Stimulated activated CD4-positive, alpha-beta T cell treated with anti-CD3 and anti-CD28 coated beads, Interleukin-15, amount 100 ng/mL, for 1 hour (primary cell): ENCODE measurements around the gene NID2.

Source experiments
- DNase-seq, 2 donors: peaks; one replicate each; pipeline ENCODE4 v3.0.0-alpha.2; 2020; ENCODE audit warnings: low read depth in 1 of 2, low spot score in 1 of 2

The NID2 gene

DNA sequence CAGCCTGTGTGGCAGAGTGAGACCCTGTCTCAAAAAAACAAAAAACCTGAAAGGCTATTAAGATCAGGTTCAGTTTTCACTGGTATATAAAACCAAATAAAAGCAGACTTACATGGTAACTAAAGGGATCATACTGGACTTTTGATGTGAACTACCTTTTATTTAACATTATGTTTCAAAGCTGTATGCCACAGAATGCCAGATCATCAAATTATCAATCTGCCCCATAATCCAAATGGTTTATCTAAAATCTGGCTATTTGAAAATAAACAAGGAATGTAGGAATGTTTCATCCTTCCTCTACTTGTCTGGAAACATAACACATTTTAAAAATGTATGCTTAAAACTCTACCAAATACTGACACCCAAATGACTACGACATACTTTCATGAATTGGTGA lies 14.2 kb downstream of the NID2 start:
- DNase-seq, result no peak

DNA sequence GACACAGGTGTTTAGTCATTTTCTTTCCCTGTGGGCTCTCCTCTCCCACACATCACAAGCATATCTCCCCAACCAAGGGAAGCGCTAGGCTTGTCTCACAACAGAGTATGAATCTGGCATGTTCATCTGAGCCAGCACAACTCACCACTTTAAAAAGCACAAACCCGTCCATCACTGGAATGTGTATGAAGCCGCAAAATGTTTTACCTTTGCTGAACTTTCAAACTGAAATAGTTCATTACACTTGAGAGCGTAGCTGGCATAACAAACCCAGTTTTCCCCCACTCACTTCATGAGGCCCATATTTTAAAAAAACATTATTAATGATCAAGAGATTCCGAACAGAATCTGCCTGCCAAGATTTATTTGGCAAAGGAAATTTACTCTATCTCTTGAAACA lies 15.8 kb downstream of the NID2 start:
- DNase-seq, result no peak

DNA sequence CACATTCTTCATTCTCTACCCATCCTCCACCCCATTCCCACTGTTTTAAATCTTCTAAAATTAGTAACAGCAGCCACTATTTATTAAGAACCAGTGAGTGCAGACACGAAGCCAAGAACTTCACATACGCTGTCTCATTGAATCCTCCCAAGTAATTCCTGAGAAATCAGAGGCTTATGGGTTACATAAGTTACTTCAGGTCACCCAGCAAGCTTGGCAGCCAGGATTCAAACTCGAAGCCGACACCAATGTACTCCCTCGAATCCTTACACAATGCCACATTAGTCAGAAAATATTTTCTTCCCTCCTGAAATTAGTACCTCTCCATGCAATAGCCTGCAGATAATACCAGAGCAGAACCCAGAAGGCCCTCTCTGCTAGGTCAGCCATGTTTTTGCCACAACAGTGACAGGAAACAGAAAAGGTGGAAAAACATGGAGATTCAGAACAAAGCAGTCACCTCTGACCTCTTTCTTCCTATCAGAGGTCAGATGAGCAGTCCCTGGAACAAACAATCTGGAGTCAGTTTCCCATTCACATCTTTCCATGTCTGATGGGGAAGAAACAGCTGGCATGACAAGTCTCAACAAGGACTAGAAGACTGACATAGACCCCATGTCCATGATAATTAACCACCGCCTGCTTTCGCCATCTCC lies 16.4 kb downstream of the NID2 start:
- no peak for DNase-seq

DNA sequence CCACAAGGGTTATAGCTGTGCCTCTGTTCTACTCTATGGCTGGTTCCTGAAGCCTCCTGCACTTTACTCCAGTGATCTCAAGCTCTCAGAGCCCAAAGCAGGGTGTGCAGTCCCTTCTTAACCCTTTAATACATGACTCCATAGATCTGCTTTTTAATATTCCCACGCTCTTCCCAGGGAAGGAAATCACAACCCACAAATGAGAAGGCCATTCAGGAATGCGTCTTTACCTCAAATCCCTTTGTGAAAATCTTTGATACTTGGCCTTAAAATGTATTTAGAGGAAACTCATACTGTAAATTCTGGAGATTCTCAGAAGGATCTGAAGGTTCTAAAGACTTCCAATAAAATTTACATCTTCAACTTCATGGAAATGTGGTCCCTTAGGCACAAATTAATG lies 17.0 kb downstream of the NID2 start:
- no peak for DNase-seq

DNA sequence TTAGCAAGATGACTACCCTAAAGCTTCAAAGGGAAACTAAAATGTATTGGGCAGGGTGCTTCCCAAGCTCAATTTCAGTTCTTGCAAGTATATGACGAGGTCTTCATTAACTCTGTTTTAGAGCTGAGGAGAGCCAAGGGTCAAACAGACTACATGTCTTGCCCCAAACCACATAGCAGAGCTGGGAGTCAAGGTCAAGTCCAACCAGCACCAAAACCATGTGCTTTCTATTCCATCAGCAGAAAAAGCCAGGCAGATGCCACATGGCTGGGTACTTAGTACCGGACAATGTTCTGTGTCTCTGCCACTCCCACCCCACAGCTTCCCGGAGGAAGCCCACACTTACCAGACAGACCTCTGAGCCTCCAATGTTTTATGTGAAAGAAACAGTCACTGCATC lies 17.6 kb downstream of the NID2 start:
- no peak for DNase-seq

DNA sequence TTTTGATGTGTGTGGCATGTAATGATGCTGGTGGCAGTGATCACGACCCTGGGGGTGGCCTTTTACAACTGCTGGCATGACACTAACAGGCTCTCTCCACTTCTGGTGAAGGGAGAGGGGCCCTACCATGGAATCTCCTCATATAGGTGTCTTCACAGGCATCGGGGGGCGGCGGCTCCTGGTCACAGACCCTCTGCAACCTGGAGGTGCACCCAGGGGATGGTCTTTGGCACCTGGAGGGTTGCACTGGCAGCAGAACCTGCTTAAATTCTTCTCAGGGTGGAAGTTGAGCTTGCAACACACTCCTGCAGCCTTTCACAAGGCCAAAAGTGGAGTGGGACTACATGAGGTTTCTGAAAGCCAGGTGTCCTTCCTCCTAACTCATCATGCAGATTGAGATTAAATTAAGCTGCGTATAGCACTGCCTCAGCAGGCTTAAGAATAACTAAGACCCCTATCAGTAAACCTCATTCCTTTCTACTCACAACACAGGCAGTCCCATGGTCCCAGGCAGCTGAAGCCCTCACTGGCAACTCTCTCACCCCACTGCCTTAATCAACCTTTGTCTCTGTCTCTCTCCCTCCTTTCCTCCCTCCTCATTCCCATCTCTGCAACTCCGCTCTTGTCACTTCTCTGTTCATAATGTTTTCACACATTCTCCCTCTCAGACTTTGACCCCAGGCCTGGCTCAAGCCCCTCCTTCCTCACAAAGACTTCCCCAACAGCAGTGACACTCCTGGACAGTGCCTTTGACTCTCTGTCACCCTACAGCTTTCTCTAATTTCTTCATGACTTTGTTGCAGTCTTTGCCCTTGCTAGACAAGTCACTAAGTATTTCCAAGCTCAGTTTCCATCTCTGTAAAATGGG lies 18.9 kb downstream of the NID2 start:
- no peak for DNase-seq

DNA sequence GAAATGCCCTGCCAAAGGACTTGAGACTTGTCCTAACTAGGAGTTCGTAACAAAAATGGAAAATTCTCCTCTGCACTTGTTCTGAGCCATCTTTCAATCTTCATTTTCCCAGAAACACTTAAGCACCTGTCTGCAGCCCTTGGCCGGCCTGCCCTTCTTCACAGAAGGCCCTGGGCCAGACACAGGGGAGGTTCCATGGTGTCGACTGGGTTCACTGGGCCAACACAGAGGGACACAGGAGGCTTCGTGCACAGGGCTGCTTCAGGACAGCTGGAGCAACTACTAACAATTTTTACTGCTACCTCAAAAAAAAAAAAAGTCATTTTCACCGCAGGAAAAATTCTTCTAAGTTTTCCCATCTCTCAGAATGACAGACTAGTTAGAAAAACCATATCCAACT lies 19.6 kb downstream of the NID2 start:
- DNase-seq, result no peak

DNA sequence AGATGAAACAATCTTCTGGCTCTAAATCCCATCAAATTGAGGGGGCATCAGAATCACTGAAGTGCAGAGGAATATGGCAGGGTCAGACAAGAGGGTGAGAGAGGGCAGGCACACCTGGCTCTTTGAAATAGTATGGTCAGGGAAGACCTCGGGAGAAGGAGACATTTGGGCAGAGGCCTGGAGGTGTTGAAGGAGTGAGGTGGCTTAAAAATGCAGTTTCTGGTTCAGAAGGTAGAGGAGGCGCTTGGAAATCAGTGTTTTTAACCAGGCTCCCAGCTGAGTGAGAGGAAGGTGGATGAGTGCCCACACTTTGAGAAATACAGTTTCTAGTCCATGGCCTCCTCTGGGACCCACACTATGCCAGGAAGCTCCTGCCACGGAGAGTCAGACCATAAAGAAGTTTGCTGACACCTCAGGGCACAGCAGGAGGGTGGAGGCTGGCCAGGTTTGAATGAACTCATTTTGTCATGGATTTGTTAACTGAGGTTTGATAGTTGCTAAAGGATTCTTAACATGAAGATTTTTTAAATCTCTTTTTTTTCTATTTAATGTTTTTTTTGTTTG lies 20.1 kb downstream of the NID2 start:
- no peak for DNase-seq

DNA sequence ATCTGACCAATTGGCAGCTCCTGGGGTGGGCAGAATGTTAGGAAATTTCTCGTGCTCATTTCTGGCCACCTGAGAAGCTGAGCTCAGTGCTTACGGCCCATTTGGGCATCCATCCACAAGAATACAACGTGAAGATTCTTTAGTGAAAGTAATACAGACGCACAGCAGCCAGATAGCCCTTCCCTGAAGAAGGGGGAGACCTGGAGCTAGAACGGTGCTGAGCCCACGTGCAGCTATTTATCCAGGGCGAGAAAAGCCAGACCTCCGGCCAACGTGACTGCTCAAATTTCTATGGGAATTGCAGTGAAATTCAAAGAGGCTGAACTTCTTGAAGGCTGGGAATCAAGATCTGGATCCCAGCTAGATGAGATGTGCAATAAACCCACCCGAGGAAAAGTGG lies 20.7 kb downstream of the NID2 start:
- no peak for DNase-seq

DNA sequence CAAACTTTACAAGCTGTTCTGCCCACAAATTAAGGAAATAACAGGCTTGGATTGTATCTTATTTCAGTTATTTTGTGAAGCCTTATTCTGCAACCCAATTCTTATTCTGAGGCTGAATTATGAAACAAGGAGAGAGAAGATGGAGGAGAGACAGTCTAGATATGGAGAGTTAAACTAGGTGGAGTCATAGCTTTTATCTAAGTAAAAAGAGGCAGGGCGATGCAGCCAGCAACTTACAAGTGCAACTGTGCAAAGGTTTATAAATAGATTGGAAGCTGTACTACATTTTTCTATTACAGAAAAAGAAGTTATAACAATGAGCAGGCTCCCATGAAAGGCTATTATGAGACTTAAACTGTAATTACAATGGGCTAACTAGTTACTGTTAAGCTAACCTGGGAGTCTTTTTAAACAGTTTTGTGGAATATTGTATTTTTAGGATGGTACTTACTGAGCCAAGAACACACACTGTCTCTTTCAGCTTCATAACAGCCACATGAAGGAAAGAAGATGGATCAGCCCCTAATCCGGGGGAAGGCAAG lies 22.4 kb downstream of the NID2 start:
- DNase-seq, result no peak

DNA sequence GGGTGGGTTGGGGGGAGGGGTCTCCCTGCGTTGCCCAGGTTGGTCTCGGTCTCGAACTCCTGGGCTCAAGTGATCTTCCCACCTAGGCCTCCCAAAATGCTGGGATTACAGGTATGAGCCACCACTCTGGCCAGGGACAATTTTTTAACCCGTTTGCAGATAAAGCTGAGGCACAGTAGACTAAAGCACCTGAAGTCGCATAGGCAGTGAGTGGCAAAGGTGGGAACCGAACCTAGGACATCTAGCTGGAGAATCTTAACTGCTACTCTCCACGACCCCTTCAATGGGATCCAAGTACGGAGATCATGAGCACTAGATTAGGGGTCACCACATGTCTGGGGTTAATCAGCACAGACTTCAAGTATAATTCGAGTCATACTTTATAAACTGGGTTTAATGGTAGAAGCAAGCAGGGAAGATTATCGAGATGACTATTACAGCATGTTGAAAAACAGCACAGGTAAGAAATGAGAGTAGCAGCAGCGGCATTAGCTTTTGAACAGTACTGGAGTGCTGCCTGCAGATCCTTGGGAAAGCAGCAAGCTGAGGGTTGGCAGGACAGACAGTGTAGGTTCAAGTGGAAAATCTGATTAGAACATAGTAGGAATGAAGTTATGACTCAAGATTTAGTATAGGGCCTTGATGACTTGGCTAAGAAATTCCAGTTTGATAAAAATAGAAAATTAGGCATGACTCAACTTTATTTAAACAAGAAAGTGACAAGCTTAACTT lies 23.9 kb downstream of the NID2 start:
- DNase-seq, result no peak

DNA sequence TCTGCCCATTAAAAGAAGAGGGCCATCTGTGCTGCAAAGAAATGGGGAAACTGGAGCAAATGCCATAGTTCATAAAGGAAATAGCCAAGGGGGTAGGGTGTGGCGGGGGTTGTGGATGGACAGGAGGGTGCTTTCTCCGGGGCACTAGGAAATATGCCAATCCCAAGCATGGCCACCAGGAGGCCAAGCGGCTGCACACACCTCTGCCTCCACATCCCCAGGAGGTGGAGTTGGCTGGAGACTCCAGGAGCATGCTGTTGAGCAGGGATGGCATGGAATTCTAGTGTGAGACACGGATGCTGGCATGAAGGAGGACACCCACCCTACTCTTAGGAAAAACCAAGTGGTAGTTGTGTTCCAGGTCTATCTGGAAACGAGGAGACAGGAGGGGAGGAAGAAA lies 25.2 kb downstream of the NID2 start:
- DNase-seq, result no peak

DNA sequence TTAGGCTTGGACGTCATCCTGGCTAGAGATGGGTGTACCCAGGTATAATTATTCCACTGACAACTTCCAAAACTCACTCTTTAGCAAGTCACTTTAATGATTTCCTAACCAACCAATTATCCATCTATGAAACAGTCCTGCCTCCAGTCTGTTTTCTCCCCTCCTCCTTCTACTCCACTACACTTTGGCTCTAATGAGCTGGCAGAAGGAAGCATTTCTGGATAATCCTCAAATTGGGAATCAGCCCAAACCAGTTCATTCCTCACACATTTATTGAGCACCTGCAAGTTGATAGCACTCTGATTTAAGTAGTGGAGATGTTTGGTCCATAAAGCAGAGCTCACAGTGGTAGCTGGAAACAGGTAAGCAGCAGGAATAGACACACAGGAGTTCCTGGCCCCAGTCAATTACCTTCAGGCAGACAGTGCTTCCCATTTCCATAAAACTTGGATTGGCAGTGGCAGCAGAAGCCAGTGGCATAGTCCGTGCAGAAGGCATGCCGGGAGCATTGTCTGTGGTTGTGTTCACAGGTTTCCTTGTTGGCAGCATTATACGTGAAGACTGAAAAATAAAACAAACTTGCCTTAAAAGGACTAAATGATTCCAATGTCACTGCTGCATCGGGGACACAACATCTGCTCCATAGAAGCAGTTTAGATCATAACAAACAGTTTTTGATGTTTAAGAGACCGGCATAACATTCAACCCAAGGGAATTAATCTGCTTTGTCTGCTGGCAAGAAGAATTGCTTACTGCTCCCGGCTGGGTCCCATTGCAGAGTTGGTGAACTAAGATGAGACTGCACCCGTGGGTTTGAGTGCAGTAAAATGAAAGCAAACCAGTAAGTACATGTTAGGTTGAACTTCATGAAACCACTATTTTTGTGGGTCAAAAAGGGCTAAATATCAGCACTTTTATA lies 26.2 kb downstream of the NID2 start:
- DNase-seq, result no peak

DNA sequence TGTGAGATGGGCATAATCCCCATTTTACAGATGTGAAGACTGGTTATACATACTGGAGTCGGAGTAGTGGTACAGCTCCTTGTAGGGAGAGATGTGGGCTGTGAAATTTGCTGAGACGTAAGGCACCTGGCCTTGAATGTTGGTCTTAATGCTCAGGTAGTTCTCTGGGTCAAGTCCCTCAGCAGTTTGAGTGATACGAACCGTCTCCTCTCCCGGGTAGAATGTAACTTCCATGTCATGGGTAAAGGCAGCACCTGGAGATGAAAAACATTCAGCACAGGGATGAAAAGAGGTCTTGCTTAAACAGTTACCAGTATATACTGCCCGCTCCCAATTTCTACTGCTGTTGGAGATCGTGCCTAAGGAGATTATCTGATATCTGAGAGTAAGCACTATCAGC lies 28.3 kb downstream of the NID2 start:
- no peak for DNase-seq

DNA sequence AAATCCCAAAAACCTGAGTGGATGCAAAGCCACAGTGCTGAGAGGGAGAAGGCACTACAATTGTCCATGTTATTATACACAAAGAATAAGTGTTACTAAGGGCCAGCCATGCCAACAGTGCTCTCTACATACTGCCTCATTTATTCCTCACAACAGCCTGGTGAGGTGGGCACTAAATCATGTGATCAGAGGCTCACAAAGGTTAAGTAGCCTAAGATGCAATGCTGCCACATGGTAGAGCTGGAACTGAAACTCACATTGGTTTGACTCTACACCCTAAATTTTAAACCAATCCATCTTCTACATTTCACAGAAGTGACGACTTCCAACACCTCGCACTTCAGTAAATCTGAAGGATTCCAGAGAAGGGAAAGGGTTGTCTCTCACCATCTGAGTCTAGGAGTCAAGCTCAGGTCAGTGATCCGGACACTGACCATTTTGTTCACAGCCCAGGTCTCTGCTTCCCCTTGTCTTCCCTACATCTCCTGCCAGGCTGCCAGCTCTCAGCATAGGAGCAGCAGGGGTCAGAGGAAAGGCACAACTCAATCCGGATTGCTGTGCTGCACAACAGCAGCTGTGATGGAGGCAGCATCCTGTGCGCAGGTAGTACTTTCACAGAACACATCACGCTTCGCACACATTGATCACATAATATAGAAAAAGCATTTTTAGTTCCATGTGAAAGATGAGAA lies 29.6 kb downstream of the NID2 start:
- DNase-seq, result no peak

DNA sequence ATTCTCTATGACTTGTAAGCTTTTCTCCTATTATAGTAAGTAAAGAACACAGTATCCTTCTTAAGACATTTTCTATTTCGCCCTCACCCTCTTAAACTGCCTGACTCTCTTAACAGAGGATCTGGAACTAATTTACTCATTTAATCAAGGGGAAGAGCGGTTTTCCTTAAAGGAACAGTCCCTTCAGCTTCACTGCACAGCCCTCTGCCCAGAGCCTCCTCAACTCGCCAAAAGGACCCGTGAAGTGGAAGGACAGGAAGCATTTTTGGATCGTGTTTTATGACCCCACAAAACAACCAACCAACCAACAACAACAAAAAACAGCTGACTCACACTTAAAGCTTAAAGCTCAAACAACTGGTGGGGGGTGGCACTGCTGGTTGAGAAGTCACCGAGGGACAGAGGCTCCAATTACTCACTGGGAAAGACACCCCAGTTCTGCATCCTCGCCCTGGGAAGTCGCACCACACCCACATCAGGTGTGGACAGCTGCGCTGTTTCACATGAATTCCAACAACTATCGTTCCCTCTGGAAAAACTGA lies 35.7 kb downstream of the NID2 start:
- DNase-seq, result no peak

DNA sequence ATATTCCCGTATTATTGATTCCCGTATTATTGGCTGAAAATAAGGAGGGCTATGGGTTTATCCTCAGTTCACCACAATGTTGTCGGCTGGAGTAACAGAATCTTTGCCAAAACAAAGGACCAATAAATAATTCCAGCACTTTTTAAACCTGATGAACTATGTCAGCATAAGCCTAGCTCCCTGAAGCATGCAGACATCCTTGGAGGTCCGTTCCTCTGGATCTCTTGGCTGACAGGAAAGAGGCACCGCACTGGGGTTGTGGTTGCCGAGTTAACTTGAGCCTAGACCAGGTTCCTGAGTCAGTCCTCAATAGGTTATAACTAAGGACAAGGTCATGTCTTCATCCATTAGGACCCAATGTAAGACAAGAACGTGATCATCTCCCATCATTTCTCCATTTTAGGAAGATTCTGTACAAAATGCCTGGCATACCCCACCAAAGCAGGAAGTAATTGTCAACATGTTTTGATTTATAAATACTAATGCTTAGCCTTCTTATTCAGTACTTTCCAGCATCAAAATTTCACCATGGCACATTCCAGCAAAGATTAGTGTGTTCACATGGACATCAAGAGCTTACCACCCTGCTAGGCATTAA lies 36.6 kb downstream of the NID2 start:
- no peak for DNase-seq

DNA sequence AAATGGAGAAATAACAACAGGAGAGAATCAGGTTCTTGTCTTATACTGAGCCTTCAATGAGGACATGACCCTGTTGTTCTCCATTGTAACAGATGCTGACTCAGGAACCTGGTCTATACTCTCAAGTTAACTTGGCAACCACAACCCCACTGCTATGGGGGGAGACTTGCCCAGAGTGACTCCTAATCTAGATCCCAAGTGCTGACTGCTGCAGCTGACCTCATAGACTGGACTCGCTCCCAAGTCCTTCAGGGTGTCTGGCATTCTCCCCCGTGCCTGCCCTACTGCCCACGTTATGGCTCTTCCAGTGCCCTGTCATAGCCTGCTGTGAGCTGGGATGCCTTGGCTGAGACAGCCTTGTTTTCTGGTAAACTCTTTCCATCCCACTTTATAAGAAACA lies 37.1 kb downstream of the NID2 start:
- no peak for DNase-seq

DNA sequence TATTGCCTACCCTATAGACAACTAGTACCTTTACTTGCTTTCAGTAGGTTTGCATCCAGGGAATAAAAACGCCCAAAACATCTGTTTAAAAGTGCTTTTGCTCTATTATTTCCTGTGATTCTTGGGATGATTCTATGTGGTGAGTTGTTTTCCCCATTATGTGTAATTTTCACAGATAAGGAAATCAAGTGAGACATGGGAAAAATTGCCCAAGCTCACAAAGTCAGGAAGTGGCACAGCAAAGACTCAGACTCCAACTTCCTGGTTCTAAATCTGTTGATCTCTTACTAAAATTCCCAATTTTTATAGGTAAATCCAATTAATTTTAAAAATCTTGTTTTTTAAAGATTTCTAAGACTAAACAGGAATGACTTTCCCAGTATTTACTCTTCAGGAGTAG lies 39.0 kb downstream of the NID2 start:
- no peak for DNase-seq
